T-helper 17 cell (primary cell): ENCODE results near the gene HDAC1. TPM values are rescaled to one million over a fixed set of nuclear protein-coding genes. Genes with fewer than 3 reads are reported as not detected.
"Not testable (repeated sequence)": the region's sequence is repeated elsewhere in the genome, so short reads cannot be mapped to it uniquely, and the experiment has no call there.

Experiments used
- ATAC-seq: fragments of 150-1000 bp; cut with Tn5 transposase; 2 replicates; pipeline ENCODE4 v1.10.0; 2021; ENCODE audit warnings: mild to moderate bottlenecking, moderate library complexity
- DNase-seq, 3 donors: peaks; one replicate each; pipeline versions ENCODE4 v3.0.0 to v3.0.0-alpha.2; 2020 to 2021
- H3K9me3 ChIP-seq: one replicate; pipeline ENCODE4 v1.7.0; 2013; ENCODE audit warnings: low read length, mild to moderate bottlenecking; ENCODE audit not compliant: control insufficient read depth, poor library complexity, severe bottlenecking
- H3K27ac Mint-ChIP-seq: one replicate; pipeline ENCODE4 v1.8.0; 2022; ENCODE audit warnings: mild to moderate bottlenecking, moderate library complexity, mixed read lengths
- H3K27me3 Mint-ChIP-seq: one replicate; pipeline ENCODE4 v1.8.0; 2022; ENCODE audit warnings: mixed read lengths
- H3K36me3 Mint-ChIP-seq: one replicate; pipeline ENCODE4 v1.8.0; 2022; ENCODE audit warnings: low read depth, mixed read lengths
- H3K4me1 Mint-ChIP-seq: one replicate; pipeline ENCODE4 v1.8.0; 2022; ENCODE audit warnings: mild to moderate bottlenecking, mixed read lengths
- H3K4me3 Mint-ChIP-seq: one replicate; pipeline ENCODE4 v1.8.0; 2022; ENCODE audit warnings: mild to moderate bottlenecking, moderate library complexity, mixed read lengths
- total RNA-seq, 4 donors: library from RNA in 2 of 4; stranded (reverse) in 2 of 4; gene quantifications; one replicate each; pipeline ENCODE4 v1.2.3 and lab custom pipeline; 2022 to 2026

Gene HDAC1
- total RNA-seq, 2 donors from 2014 or later: 81.6 to 86.2 TPM

GRCh38 chr1:32351399-32352238, 59.7 kb downstream of the HDAC1 start:
- Mint-ChIP-seq H3K36me3 (peaks cover 6% of the 10 kb centered on the region), H3K4me1 (peaks cover 44% of the 10 kb centered on the region), H3K27ac (peak overlapping the region; percentile 90), H3K27me3 (peaks cover 7% of the 10 kb centered on the region), H3K4me3 (peak overlapping the region; percentile 85)
- DNase-seq (peak; percentile 86 to 91 (median 90)), ATAC-seq (peak; percentile 96)
- H3K9me3 ChIP-seq: no peaks in the 10 kb centered on the region

GRCh38 chr1:32352239-32352745, 60.4 kb downstream of the HDAC1 start:
- no peaks in the 10 kb centered on the region for H3K9me3 ChIP-seq
- Mint-ChIP-seq H3K27me3 (peaks cover 7% of the 10 kb centered on the region), H3K4me3 (peak overlapping the region; percentile 85), H3K4me1 (peaks cover 41% of the 10 kb centered on the region), H3K36me3 (peaks cover 6% of the 10 kb centered on the region), H3K27ac (peak overlapping the region; percentile 90)
- DNase-seq: no peak
- no peak for ATAC-seq

DNA sequence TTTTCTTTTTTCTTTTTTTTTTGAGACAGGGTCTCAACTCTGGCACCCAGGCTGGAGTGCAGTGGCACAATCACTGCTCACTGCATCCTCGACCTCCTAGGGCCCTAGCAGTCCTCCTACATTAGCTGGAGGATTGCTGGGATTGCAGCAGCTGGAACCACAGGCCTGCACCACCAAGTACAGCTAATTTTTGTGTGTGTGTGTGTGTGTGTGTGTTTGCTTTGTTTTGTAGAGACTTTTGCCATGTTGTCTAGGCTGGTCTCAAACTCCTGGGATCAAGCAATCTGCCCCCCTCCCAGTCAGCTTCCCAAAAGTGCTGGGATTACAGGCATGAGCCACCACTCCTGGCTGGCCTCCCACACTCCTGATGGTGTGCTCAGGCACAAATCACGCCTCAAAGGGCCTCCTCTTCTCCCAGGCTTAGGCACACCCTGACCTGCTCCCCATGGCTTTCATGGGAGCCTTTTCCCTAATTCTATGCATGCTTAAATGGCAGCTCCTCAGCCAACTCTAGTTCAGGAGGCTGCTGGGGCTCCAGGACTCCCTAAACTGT, 61.0 kb downstream of the HDAC1 start:
- peaks cover 7% of the 10 kb centered on the region for H3K27me3 Mint-ChIP-seq
- ATAC-seq (no peak), DNase-seq (no peak)
- H3K4me1 Mint-ChIP-seq: peaks cover 41% of the 10 kb centered on the region
- H3K9me3 ChIP-seq: no peaks in the 10 kb centered on the region
- H3K27ac Mint-ChIP-seq: peak overlapping the region; percentile 90
- peaks cover 6% of the 10 kb centered on the region for H3K36me3 Mint-ChIP-seq
- peak overlapping the region; percentile 85 for H3K4me3 Mint-ChIP-seq

DNA sequence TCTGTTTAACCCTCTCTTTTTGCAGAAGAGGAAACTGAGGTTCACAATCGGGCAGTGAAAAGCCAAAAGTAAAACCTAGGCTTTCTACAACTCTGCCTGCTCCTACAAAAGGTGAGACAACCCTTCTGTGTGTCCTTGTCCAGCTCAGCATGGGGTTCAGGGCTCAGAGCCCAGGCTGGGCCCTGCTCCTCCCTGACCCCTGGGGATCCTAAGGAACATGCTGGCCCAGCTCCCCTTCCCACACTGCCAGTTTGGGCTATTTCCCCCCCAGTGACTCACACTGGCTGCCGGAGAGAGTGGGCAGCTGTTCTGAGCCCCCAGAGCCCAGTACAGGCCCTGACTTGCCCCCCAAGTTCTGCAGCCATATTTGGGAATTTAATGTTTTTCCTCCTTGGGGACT, 61.5 kb downstream of the HDAC1 start:
- peaks cover 7% of the 10 kb centered on the region for H3K27me3 Mint-ChIP-seq
- ATAC-seq (no peak), DNase-seq (no peak)
- peaks cover 39% of the 10 kb centered on the region for H3K4me1 Mint-ChIP-seq
- peaks cover 6% of the 10 kb centered on the region for H3K36me3 Mint-ChIP-seq
- no peaks in the 10 kb centered on the region for H3K9me3 ChIP-seq
- H3K27ac Mint-ChIP-seq: peak overlapping the region; percentile 90
- H3K4me3 Mint-ChIP-seq: peak overlapping the region; percentile 39

GRCh38 chr1:32353886-32354570, 62.1 kb downstream of the HDAC1 start:
- Mint-ChIP-seq H3K4me3 (no peak overlapping the region), H3K27ac (peak overlapping the region; percentile 90), H3K27me3 (peaks cover 7% of the 10 kb centered on the region), H3K36me3 (peaks cover 6% of the 10 kb centered on the region), H3K4me1 (peaks cover 35% of the 10 kb centered on the region)
- no peak for ATAC-seq
- DNase-seq: no peak
- no peaks in the 10 kb centered on the region for H3K9me3 ChIP-seq

GRCh38 chr1:32355778-32356177, 63.9 kb downstream of the HDAC1 start:
- not testable (repeated sequence) for DNase-seq, H3K36me3 Mint-ChIP-seq, H3K27me3 Mint-ChIP-seq, H3K9me3 ChIP-seq, H3K27ac Mint-ChIP-seq, ATAC-seq, H3K4me3 Mint-ChIP-seq
- H3K4me1 Mint-ChIP-seq: peaks cover 29% of the 10 kb centered on the region

DNA sequence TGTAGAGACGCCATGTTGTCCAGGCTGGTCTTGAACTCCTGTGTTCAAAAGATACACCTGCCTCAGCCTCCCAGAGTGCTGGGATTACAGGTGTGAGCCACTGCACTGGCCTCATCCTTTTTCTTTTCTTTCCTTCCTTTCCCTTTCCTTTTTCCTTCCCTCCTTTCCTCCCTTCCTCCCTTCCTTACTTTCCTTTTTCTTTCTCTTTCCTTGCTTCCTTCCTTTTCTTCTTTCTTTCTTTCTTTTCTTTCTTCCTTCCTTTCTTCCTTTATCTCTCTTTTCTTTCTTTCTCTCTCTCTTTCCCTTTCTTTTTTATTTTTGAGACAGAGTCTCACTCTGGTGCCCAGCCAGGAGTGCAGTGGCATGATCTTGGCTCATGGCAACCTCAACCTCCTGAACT, 64.6 kb downstream of the HDAC1 start:
- no peaks in the 10 kb centered on the region for H3K9me3 ChIP-seq
- peaks cover 30% of the 10 kb centered on the region for H3K4me1 Mint-ChIP-seq
- H3K4me3 Mint-ChIP-seq: no peak overlapping the region
- ATAC-seq (no peak), DNase-seq (no peak)
- peak overlapping the region; percentile 89 for H3K27ac Mint-ChIP-seq
- peaks cover 9% of the 10 kb centered on the region for H3K36me3 Mint-ChIP-seq
- peaks cover 13% of the 10 kb centered on the region for H3K27me3 Mint-ChIP-seq

GRCh38 chr1:32357614-32358013, 65.7 kb downstream of the HDAC1 start:
- H3K4me3 Mint-ChIP-seq: no peak overlapping the region
- peaks cover 33% of the 10 kb centered on the region for H3K4me1 Mint-ChIP-seq
- ATAC-seq: no peak
- peaks cover 9% of the 10 kb centered on the region for H3K36me3 Mint-ChIP-seq
- no peaks in the 10 kb centered on the region for H3K9me3 ChIP-seq
- peak overlapping the region; percentile 9 for H3K27ac Mint-ChIP-seq
- H3K27me3 Mint-ChIP-seq: peaks cover 18% of the 10 kb centered on the region
- DNase-seq: no peak

DNA sequence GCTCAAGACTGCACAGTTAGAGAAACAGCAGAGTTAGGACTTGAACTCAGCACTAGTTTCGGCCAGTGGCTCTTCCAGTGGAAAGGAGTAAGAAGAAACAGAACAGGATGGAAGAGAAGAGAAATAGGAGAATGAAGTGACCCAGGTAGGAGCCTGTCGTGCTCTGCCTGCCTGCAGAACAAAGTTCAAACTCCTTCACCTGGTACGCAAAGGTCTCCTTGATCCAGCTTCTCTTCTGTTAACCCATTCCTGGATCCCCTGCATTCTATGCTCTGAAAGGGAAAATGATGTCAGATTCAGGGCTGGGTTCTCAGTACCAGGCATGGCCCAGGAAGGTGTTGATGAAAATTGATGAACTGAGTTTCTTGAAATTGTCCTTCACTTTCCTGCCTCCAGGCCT, 66.6 kb downstream of the HDAC1 start:
- no peaks in the 10 kb centered on the region for H3K9me3 ChIP-seq
- peaks cover 19% of the 10 kb centered on the region for H3K27me3 Mint-ChIP-seq
- ATAC-seq (no peak), DNase-seq (no peak)
- no peak overlapping the region for H3K4me3 Mint-ChIP-seq
- peaks cover 9% of the 10 kb centered on the region for H3K36me3 Mint-ChIP-seq
- H3K27ac Mint-ChIP-seq: peak overlapping the region; percentile 9
- peaks cover 33% of the 10 kb centered on the region for H3K4me1 Mint-ChIP-seq

DNA sequence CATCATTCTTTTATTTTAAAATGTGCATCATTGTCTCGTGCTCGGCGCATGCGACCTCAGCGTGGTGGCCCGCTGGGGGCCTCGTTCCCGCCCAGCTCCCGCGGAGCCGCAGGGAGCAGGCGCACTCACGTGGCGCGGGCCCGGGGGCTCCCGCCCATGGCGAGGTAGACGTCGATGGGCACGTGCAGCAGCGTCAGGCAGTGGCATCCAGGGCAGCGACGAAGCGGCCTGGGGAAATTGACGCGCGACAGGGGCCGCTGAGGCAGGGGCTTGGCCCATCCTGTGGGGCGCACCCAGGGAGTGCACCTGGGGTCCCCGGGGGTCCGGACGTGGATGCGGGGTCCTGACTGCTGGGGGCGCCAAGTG, 69.4 kb downstream of the HDAC1 start:
- peak overlapping the region; percentile 91 for H3K27ac Mint-ChIP-seq
- H3K36me3 Mint-ChIP-seq: peaks cover 3% of the 10 kb centered on the region
- H3K9me3 ChIP-seq: no peaks in the 10 kb centered on the region
- peaks cover 12% of the 10 kb centered on the region for H3K27me3 Mint-ChIP-seq
- DNase-seq: no peak
- peak overlapping the region; percentile 89 for H3K4me3 Mint-ChIP-seq
- H3K4me1 Mint-ChIP-seq: peaks cover 18% of the 10 kb centered on the region
- peak; percentile 14 for ATAC-seq

DNA sequence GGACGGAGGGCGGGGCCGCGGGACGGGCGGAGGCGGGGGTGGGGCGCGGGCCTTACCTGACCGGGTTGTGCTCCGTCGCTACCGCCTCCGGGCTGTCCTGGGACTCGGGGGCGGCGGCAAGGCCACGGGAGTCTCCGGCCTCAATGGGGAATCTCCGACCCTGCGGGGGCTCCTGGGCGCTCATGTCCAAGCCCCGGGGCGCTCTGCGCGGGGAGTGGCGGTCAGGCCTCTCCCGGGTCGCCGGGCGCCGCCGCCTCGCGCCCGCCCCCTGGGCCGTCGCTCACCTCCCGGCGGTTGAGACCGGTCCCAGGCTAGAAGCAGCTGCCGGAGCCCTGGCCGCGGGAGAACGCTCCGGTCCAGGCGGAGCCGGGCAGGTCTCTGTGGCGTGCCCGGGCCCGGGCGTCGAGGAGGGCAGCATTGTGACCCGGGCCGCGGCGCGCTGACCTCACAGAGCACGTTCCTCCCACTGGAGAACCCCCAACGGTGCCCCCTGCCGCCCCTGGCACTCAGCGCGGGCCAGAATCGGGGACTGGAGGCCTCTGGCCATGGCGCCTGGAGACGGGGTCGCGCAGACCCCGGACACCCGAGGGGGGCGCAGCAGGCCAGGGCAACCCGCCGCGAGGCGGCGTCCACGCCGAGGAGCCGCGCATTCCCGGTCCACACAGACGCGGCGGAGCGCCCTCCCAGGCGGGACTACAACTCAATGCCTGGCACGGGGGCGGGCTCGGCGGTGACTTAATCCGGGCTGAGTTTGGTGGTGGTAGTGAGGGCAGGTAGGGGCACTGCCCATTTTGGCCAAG, 70.0 kb downstream of the HDAC1 start:
- Mint-ChIP-seq H3K27ac (peak overlapping the region; percentile 45), H3K4me3 (peak overlapping the region; percentile 15), H3K27me3 (peaks cover 12% of the 10 kb centered on the region), H3K36me3 (peaks cover 3% of the 10 kb centered on the region), H3K4me1 (peaks cover 18% of the 10 kb centered on the region)
- DNase-seq (no peak), ATAC-seq (peak; percentile 51)
- no peaks in the 10 kb centered on the region for H3K9me3 ChIP-seq

DNA sequence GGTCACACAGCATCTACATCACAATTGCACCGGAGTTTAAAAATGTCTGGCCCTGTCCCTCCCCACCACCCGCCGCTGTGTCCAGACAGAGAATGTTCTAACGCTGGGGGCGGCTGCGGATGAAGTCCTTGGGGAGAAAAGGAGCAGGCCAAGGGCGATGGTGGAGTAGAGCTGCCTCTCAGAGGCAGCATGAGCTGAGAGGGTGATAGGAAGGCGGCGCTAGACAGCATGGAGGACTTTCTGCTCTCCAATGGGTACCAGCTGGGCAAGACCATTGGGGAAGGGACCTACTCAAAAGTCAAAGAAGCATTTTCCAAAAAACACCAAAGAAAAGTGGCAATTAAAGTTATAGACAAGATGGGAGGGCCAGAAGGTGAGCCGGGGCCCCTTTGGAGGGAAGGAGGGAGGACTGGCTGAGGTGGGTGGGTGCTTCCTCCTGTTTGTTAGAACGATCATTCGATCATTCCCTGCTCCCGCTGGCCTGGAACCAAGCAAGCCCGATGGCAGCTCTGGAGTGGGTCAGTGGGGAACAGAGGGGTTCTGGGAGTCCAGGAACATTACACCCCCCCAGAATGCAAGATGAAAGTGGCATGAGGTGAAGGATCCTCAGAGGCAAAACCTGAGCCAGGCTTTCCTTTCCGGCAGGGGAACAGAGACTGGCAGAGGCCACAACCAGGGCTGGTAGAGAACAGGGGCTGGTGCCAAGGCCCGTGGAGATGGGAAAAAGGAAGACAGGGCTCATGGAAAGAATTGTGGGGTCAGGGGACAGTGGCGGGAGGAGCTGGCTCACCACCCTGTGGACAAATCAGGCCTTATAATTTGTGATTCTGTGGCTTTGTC, 70.8 kb downstream of the HDAC1 start, which contains the start of the genes FAM229A and TSSK3:
FAM229A (minus strand) TSS at position 12 of the 840 bp plus-strand sequence. CDS start 394 bp downstream, outside the sequence.
TSSK3 (plus strand) TSS at position 66 of the 840 bp plus-strand sequence; CDS start at position 229, 163 bp downstream.
- ATAC-seq: no peak
- Mint-ChIP-seq H3K27ac (peak within 1 kb of the TSS; percentile 45), H3K4me1 (peaks cover 18% of the 10 kb centered on the region), H3K4me3 (peak within 1 kb of the TSS; percentile 28), H3K27me3 (peaks cover 12% of the 10 kb centered on the region), H3K36me3 (peaks cover 3% of the 10 kb centered on the region)
- no peak for DNase-seq
- H3K9me3 ChIP-seq: no peaks in the 10 kb centered on the region
